ENCODE results near the gene ZNF784. TPM values are rescaled to one million over a fixed set of nuclear protein-coding genes. Genes with fewer than 3 reads are reported as not detected.

Gene ZNF784
- total RNA-seq, 2 donors from 2014 or later = 7.2 to 10.7 TPM

DNA sequence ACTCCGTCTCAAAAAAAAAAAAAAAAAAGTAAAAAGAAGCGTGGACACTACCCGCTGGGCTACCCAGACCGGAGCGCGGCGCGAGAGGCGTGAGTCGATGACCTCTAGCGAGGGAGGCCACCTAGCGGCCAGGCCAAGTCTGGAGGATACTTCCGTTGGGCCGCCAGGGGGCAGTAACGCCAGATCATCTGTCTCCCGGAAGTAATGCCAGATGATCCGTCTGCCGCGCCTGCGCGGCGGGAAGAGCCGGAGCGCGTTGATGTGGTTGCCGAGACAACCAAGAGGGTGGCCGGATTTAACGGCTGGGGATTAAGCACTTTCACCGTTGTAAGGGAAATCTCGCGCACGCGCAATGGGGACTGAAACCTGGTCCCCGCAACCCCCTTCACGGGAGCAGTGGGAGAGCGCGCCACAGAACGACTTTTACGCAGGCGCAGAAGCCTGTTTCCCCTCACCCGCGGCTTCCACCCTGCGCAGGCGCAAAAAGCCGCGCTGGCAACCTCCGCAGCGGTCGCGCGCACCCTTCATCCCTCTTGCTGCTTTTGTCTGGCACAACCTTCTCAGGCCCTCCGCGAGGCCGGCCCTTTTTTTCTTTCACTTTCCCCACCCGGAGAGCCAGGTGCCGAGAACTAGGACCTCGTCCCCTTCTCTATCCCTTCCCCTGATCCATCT, 29.4 kb upstream of the ZNF784 start:
- peak; percentile 98 for DNase-seq
- WGBS, 2 experiments (ENCODE audit: insufficient coverage in 1 of 2, insufficient read length in 1 of 2) = 0 to 1% methylated on average over 46 to 57 of the region's 57 CpGs

DNA sequence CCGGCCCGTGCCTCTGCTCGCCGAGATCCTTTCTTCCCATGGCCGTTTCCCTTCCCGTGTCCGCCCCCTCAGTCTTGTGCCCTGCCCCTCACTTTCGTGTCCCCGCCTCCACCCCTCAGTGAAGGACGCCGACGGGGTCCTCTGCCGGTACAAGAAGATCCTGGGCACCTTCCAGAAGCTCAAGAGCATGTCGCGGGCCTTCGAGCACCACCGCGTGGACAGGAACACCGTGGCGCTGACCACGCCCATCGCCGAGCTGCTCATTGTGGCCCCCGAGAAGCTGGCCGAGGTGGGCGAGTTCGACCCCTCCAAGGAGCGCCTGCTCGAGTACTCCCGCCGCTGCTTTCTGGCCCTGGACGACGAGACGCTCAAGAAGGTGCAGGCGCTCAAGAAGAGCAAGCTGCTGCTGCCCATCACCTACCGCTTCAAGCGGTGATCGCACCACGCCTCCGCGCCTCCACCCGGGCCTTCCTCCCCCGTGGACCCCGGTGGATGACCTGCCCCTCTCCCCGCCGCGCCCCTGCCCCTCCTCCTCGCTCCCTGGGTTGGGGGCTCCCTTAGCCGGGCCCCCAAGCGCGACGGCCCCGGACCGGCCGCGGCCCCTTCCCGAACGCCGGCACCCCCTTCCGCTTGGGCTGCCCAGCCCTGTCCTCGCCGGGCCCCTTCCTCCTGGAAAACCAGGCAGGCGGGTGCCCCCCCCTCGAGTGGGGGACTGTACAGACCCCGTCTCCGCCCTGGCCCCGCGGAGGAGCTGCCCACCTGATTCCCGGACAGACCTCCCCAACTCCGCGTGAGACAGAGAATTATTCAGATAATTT, 28.2 kb upstream of the ZNF784 start:
- H3K4me3 ChIP-seq (ENCODE audit: low read length) = no peak overlapping the region
- no peaks in the 10 kb centered on the region for H3K9me3 ChIP-seq (ENCODE audit: control insufficient read depth, low read length)
- Mint-ChIP-seq H3K4me1 (peaks cover 22% of the 10 kb centered on the region), H3K27me3 (ENCODE audit: insufficient read depth) (peaks cover 2% of the 10 kb centered on the region), H3K4me3 (peak overlapping the region; percentile 94), H3K27ac (no peak overlapping the region), H3K9me3 (no peaks in the 10 kb centered on the region), H3K36me3 (ENCODE audit: low read depth) (peaks cover 7% of the 10 kb centered on the region)
- no peak overlapping the region for H3K9ac ChIP-seq (ENCODE audit: extremely low read depth, low read length, poor library complexity, severe bottlenecking)
- H3K4me1 ChIP-seq (ENCODE audit: control insufficient read depth, insufficient read depth, low read length) = peaks cover 2% of the 10 kb centered on the region
- H3K36me3 ChIP-seq (ENCODE audit: control insufficient read depth, insufficient read depth, low read length) = peaks cover 11% of the 10 kb centered on the region
- 75 to 92% methylated on average over 28 to 71 of the region's 71 CpGs for WGBS, 2 experiments (ENCODE audit: insufficient coverage in 1 of 2, insufficient read length in 1 of 2)
- TF ChIP-seq, protein P1, sequence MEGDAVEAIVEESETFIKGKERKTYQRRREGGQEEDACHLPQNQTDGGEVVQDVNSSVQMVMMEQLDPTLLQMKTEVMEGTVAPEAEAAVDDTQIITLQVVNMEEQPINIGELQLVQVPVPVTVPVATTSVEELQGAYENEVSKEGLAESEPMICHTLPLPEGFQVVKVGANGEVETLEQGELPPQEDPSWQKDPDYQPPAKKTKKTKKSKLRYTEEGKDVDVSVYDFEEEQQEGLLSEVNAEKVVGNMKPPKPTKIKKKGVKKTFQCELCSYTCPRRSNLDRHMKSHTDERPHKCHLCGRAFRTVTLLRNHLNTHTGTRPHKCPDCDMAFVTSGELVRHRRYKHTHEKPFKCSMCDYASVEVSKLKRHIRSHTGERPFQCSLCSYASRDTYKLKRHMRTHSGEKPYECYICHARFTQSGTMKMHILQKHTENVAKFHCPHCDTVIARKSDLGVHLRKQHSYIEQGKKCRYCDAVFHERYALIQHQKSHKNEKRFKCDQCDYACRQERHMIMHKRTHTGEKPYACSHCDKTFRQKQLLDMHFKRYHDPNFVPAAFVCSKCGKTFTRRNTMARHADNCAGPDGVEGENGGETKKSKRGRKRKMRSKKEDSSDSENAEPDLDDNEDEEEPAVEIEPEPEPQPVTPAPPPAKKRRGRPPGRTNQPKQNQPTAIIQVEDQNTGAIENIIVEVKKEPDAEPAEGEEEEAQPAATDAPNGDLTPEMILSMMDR (conservative IDR thresholded peaks at IDR 0.05) = no peak
- peak; percentile 87 for DNase-seq
- no peak overlapping the region for H3K27ac ChIP-seq (ENCODE audit: low read depth, low read length)
- H3K27me3 ChIP-seq (ENCODE audit: control insufficient read depth, insufficient read depth, low read length, poor library complexity, severe bottlenecking) = no peaks in the 10 kb centered on the region

More for the DNA sequence above, 29.4 kb upstream of the ZNF784 start:
- H3K9me3 ChIP-seq (ENCODE audit: control insufficient read depth, low read length) = no peaks in the 10 kb centered on the region
- H3K27me3 ChIP-seq (ENCODE audit: control insufficient read depth, insufficient read depth, low read length, poor library complexity, severe bottlenecking) = no peaks in the 10 kb centered on the region
- Mint-ChIP-seq H3K4me1 (peaks cover 25% of the 10 kb centered on the region), H3K27ac (peak overlapping the region; percentile 99), H3K4me3 (peak overlapping the region; percentile 94), H3K36me3 (ENCODE audit: low read depth) (peaks cover 9% of the 10 kb centered on the region), H3K27me3 (ENCODE audit: insufficient read depth) (peaks cover 2% of the 10 kb centered on the region), H3K9me3 (no peaks in the 10 kb centered on the region)
- TF ChIP-seq, protein P1 (conservative IDR thresholded peaks at IDR 0.05) = peak; percentile 100
- peak overlapping the region; percentile 96 for H3K9ac ChIP-seq (ENCODE audit: extremely low read depth, low read length, poor library complexity, severe bottlenecking)
- H3K4me1 ChIP-seq (ENCODE audit: control insufficient read depth, insufficient read depth, low read length) = peaks cover 5% of the 10 kb centered on the region
- H3K36me3 ChIP-seq (ENCODE audit: control insufficient read depth, insufficient read depth, low read length) = peaks cover 11% of the 10 kb centered on the region
- peak overlapping the region; percentile 97 for H3K27ac ChIP-seq (ENCODE audit: low read depth, low read length)
- peak overlapping the region; percentile 97 for H3K4me3 ChIP-seq (ENCODE audit: low read length)

DNA sequence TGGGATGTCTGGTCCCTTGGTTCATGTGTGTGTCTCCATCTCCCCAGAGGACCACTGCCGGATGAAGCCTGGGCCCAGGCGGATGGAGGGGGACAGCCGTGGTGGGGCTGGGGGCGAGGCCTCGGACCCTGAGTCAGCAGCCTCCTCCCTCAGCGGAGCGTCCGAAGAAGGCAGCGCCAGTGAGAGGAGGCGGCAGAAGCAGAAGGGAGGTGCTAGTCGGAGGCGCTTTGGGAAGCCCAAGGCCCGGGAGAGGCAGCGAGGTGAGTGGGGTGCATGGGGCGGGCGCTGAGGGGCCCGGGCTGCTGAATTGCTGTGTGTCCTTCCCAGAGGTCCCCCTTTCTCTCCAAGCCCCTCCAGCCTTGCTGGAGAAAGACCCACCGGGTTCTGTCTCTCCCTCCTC, 26.9 kb upstream of the ZNF784 start:
- H3K9me3 ChIP-seq (ENCODE audit: control insufficient read depth, low read length) = no peaks in the 10 kb centered on the region
- no peaks in the 10 kb centered on the region for H3K27me3 ChIP-seq (ENCODE audit: control insufficient read depth, insufficient read depth, low read length, poor library complexity, severe bottlenecking)
- no peak overlapping the region for H3K4me3 ChIP-seq (ENCODE audit: low read length)
- no peak overlapping the region for H3K27ac ChIP-seq (ENCODE audit: low read depth, low read length)
- H3K27me3 Mint-ChIP-seq (ENCODE audit: insufficient read depth) = peaks cover 2% of the 10 kb centered on the region
- H3K4me3 Mint-ChIP-seq = no peak overlapping the region
- TF ChIP-seq, protein P1 (conservative IDR thresholded peaks at IDR 0.05) = no peak
- peaks cover 6% of the 10 kb centered on the region for H3K4me1 ChIP-seq (ENCODE audit: control insufficient read depth, insufficient read depth, low read length)
- H3K9me3 Mint-ChIP-seq = no peaks in the 10 kb centered on the region
- H3K4me1 Mint-ChIP-seq = peaks cover 15% of the 10 kb centered on the region
- DNase-seq = no peak
- peaks cover 11% of the 10 kb centered on the region for H3K36me3 ChIP-seq (ENCODE audit: control insufficient read depth, insufficient read depth, low read length)
- peaks cover 14% of the 10 kb centered on the region for H3K36me3 Mint-ChIP-seq (ENCODE audit: low read depth)
- H3K27ac Mint-ChIP-seq = no peak overlapping the region
- no peak overlapping the region for H3K9ac ChIP-seq (ENCODE audit: extremely low read depth, low read length, poor library complexity, severe bottlenecking)
- WGBS, 2 experiments (ENCODE audit: insufficient coverage in 1 of 2, insufficient read length in 1 of 2) = 82 to 91% methylated on average over 15 to 18 of the region's 18 CpGs

Data from endodermal cell (in vitro differentiated cells).